GM10847 (cell line): ENCODE results near the gene LILRB5.

Experiments
- POLR2A ChIP-seq: IDR thresholded peaks from 2 replicates; pipeline ENCODE4 v1.6.1; 2011; ENCODE audit not compliant: insufficient read length; ENCODE audit errors: extremely low read depth

Gene LILRB5

DNA sequence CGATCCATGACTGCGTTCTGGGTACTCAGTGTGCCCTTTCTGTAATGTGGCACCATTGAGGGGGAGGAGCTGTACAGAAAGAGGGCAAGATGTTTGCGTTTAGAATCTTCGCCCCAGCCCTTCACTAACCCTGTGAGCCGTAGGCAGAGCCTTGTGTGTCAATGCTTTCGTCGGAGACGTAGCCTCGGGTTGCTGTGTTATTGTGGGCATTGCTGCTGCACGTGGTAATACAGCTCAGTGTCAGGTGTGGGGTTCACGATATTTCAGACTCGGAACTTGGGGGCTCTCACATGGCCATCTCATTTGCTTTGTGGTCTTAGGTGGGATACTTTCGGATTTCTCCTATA lies 50.3 kb downstream of the LILRB5 start:
- TF ChIP-seq POLR2A: no peak

DNA sequence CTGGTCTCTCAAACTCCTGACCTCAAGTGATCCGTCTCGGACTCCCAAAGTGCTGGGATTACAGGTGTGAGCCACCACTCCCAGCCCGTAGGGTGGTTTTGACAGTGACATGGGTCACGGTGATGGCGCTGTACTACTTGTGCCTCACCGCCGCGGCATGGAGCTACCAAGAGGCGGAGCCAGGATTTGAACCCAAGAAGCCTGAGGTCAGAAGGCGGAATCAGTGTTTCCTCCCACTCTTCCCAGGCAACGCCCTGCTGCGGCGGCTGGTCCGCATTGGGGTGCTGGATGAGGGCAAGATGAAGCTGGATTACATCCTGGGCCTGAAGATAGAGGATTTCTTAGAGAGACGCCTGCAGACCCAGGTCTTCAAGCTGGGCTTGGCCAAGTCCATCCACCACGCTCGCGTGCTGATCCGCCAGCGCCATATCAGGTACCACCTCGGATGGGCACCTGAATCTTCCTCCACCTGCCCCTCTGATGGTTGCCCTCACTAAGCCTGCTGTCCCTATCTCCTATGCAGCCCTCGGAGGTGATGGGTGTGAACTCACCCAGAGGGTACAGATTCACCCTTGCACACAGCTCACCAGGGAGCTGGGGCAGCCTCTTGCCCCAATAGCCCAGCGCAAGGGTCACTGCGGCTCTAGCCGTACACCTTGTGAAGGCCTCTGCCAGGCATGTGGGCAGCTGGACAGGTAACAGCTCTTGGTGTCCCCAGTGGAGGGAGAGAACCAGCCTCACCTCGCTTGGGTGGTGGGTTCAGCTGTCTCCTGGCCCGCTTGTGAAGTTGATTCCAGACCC lies 50.8 kb downstream of the LILRB5 start:
- no peak for TF ChIP-seq POLR2A

GRCh38 chr19:54204767-54205468 lies 52.2 kb downstream of the LILRB5 start:
- no peak for TF ChIP-seq POLR2A

GRCh38 chr19:54203151-54203611 lies 53.9 kb downstream of the LILRB5 start:
- TF ChIP-seq POLR2A: no peak

DNA sequence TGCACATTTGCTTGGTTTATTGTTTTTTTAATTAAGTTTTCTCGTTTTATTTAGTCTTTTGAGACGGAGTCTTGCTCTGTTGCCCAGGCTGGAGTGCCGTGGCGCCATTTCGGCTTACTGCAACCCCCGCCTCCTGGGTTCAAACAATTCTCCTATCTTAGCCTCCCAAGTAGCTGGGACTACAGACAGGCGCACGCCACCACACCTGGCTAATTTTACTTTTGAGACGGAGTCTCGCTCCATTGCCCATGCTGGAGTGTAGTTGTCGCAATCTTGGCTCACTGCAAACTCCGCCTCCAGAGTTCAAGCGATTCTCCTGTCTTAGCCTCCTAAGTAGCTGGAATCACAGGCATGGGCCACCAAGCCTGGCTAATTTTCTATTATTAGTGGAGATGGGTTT lies 55.1 kb downstream of the LILRB5 start:
- TF ChIP-seq POLR2A: no peak

GRCh38 chr19:54201172-54201701 lies 55.8 kb downstream of the LILRB5 start:
- no peak for TF ChIP-seq POLR2A
